ENCODE results near the gene SLC25A46.
"Not testable (repeated sequence)": the region's sequence is repeated elsewhere in the genome, so short reads cannot be mapped to it uniquely, and the experiment has no call there.

The SLC25A46 gene

GRCh38 chr5:110738812-110739651, at the start of gene SLC25A46:
TSS of gene SLC25A46 (plus strand) at chr5:110739007. CDS start at chr5:110739120, 113 bp downstream.
- peak; percentile 88 for DNase-seq

GRCh38 chr5:110690587-110690986, 48.2 kb upstream of the SLC25A46 start:
- not testable (repeated sequence) for DNase-seq

- not testable (repeated sequence) for DNase-seq
Observed at GRCh38 chr5:110692669-110693068, 46.1 kb upstream of the SLC25A46 start.

GRCh38 chr5:110702300-110702699, 36.5 kb upstream of the SLC25A46 start:
- DNase-seq = no peak

- DNase-seq = no peak
Observed at GRCh38 chr5:110702704-110703103, 36.1 kb upstream of the SLC25A46 start.

- DNase-seq = no peak
Observed at GRCh38 chr5:110703481-110703880, 35.3 kb upstream of the SLC25A46 start.

- no peak for DNase-seq
Observed at GRCh38 chr5:110705349-110705748, 33.5 kb upstream of the SLC25A46 start.

GRCh38 chr5:110707260-110707844, 31.5 kb upstream of the SLC25A46 start:
- DNase-seq = no peak

- no peak for DNase-seq
Observed at GRCh38 chr5:110716247-110717245, 22.3 kb upstream of the SLC25A46 start.

GRCh38 chr5:110718311-110718710, 20.5 kb upstream of the SLC25A46 start:
- DNase-seq = no peak

GRCh38 chr5:110726249-110727024, 12.4 kb upstream of the SLC25A46 start, which contains the start of gene TMEM232:
TSS of gene TMEM232 (minus strand) at chr5:110726671. CDS start at chr5:110667352, 59,319 bp downstream.
- DNase-seq = peak; percentile 77

GRCh38 chr5:110727025-110727314, 11.8 kb upstream of the SLC25A46 start:
- DNase-seq = no peak

- DNase-seq = not testable (repeated sequence)
Observed at GRCh38 chr5:110731499-110731898, 7.3 kb upstream of the SLC25A46 start.

GRCh38 chr5:110734101-110734500, 4.7 kb upstream of the SLC25A46 start:
- no peak for DNase-seq

- DNase-seq = no peak
Observed at GRCh38 chr5:110735556-110735955, 3.3 kb upstream of the SLC25A46 start.

- no peak for DNase-seq
Observed at GRCh38 chr5:110736753-110737152, 2.1 kb upstream of the SLC25A46 start.

GRCh38 chr5:110738503-110738811, 350 bp upstream of the SLC25A46 start:
- no peak for DNase-seq

GRCh38 chr5:110751902-110752762, 13.3 kb downstream of the SLC25A46 start:
- no peak for DNase-seq

- DNase-seq = no peak
Observed at GRCh38 chr5:110752953-110753352, 14.1 kb downstream of the SLC25A46 start.

- DNase-seq = no peak
Observed at GRCh38 chr5:110753600-110753999, 14.8 kb downstream of the SLC25A46 start.

GRCh38 chr5:110754181-110754580, 15.4 kb downstream of the SLC25A46 start:
- DNase-seq = no peak
